HG02970 (cell line): ENCODE data around the gene ADAMTS17.
"Not testable (repeated sequence)": the region's sequence is repeated elsewhere in the genome, so short reads cannot be mapped to it uniquely, and the experiment has no call there.

Experiments
- ATAC-seq: cut with Tn5 transposase; IDR thresholded peaks from one replicate; pipeline ENCODE4 v1.9.1; 2021; ENCODE audit warnings: mild to moderate bottlenecking, moderate library complexity, moderate number of reproducible peaks; ENCODE audit not compliant: unreplicated experiment, low FRiP score

Gene ADAMTS17

DNA sequence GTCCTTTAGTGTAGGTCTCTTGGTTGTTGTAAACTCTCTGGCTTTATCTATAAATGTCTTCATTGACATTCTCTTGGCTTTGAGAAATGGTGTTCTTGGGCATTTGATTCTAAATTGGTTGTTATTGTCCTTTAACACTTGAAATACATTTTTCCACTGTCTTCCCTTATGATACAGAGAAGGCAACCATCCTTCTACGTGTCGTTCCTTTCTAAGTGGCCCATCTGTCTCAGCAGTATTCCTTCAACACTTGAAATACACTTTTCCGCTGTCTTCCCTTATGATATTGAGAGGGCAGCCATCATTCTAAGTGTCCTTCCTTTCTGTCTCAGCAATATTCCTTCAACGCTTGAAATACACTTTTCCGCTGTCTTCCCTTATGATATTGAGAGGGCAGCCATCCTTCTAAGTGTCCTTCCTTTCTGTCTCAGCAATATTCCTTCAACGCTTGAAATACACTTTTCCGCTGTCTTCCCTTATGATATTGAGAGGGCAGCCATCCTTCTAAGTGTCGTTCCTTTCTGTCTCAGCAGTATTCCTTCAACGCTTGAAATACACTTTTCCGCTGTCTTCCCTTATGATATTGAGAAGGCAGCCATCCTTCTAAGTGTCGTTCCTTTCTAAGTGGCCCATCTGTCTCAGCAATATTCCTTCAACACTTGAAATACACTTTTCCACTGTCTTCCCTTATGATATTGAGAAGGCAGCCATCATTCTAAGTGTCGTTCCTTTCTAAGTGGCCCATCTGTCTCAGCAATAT, 275.1 kb downstream of the ADAMTS17 start:
- ATAC-seq = not testable (repeated sequence)

GRCh38 chr15:100061944-100062343, 279.8 kb downstream of the ADAMTS17 start:
- ATAC-seq = no peak

DNA sequence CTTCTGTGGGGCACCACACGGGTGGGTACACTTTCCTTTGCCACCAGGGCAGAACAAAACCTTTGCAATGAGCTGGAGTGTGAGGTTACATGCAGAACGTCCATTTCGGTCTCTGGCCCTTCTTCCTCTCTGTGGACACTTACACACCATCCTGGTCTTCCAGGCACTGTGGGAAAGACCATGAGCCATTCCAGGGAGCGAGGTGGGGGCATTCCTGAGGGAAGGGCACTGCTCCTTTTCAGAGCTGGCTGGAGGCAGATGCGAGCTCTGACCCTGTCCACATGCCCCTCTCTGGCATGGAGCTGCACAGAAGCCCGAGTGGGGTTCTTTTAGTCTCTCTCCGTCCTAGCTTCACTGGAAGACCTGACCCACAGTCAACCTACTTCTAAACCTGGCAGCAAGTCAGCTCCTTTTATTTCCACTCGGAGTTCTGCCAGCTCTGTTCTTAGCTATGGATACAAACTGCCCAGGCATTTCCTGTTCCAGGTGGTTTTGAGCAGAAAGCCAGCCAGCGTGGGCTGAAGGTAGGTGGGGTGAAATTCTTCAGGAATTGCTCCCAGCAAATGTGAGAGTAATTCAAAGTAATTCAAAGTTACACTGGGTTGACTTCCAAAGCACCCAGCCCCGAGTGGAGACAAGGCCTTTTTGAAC, 281.4 kb downstream of the ADAMTS17 start:
- no peak for ATAC-seq

DNA sequence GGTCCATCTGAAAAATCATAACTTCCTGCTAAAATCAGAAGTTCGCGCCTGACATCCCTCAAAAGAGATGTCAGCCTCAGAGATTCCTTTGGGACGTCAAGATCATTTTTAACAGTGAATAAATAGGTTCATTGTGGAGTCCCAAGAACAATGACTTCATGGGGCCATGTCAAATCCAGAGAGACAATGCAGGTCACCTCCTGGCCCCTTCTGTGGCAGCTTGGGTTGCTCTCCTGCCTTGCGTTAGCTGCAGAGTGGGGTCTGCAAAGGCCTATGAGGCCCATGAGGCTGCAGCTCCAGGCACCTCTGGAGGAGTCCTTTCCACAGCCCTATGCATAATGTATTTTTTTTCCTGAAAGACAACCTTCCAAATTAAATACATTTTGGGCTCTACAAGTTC, 282.3 kb downstream of the ADAMTS17 start:
- no peak for ATAC-seq

DNA sequence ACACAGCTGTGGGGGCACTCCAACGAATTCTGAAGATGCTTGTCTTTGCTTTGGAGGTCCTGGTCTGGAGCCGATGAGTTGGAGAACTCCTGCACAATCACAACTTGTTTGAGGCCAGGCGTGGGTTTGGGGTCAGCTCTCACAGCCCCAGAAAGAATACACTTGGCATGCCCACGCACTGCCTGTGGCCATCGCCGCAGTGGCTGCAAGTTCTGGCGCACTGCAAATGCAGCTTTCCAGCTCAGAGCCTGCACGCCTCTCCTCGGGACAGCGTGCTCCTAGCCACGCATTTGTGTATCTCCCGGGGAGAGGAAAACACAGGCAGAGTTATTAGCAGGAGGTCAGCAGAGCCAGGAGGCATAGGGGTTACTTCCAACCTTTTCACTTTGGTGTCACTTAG, 282.7 kb downstream of the ADAMTS17 start:
- no peak for ATAC-seq

DNA sequence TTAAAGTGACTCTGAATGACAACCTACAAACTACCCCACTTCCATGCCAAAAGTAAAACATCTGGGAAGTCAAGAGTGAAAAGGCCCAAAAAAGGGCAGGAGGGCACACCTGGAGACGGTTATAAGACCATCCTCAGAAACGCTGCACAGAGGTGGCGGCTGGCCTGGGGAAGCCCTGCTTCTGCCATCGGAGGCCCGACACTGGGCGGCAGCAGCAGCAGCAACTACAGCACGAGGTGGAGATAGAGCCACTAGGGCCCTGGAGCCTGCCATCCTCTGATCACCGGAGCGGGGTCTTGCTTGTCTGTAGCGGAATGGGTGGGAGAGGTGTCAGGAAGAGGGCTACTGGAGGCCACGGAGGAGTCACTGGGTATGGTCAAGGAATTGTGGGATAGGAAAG, 283.3 kb downstream of the ADAMTS17 start:
- ATAC-seq = no peak

DNA sequence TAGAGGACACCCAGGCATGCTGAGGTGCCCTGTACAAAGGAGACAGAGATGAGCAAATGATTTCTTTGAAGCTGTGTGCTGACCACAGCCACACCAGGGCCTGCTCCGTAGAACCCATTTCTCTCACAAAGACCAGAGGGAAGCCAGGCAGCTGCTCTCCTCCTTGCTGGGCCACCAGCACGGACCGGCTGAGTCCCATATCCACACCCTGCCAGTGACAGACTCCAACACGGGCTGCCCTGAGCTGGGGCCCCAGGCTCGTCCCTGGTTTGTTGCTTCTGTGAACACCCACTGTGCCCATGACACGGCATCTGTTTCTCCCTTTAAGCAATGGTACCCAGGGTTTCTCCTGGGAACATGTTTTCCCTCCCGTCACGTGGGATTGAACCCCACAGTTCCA, 284.5 kb downstream of the ADAMTS17 start:
- ATAC-seq = no peak

GRCh38 chr15:100056411-100057072, 285.2 kb downstream of the ADAMTS17 start:
- ATAC-seq = no peak

DNA sequence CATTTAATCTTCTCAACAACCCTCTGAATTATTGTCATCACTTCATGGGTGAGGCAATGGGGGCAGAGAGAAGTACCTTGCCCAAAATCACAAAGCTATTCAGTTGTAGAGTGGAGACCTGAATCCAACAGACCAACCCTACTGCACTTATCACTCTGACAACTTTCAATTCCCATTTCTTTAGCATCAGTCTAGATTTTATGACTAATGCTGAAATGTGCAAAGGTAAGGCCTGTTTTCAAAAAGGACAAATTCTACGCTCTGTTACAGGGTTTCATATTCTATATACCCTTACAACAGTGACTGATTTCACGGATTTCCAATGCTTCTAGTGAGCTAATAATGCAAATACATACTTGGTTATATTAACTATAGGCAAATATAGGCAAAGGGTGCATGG, 286.0 kb downstream of the ADAMTS17 start:
- no peak for ATAC-seq

GRCh38 chr15:100054539-100054938, 287.2 kb downstream of the ADAMTS17 start:
- ATAC-seq = no peak

GRCh38 chr15:100053474-100054121, 288.2 kb downstream of the ADAMTS17 start:
- ATAC-seq = no peak

GRCh38 chr15:100052716-100053473, 288.9 kb downstream of the ADAMTS17 start:
- no peak for ATAC-seq

DNA sequence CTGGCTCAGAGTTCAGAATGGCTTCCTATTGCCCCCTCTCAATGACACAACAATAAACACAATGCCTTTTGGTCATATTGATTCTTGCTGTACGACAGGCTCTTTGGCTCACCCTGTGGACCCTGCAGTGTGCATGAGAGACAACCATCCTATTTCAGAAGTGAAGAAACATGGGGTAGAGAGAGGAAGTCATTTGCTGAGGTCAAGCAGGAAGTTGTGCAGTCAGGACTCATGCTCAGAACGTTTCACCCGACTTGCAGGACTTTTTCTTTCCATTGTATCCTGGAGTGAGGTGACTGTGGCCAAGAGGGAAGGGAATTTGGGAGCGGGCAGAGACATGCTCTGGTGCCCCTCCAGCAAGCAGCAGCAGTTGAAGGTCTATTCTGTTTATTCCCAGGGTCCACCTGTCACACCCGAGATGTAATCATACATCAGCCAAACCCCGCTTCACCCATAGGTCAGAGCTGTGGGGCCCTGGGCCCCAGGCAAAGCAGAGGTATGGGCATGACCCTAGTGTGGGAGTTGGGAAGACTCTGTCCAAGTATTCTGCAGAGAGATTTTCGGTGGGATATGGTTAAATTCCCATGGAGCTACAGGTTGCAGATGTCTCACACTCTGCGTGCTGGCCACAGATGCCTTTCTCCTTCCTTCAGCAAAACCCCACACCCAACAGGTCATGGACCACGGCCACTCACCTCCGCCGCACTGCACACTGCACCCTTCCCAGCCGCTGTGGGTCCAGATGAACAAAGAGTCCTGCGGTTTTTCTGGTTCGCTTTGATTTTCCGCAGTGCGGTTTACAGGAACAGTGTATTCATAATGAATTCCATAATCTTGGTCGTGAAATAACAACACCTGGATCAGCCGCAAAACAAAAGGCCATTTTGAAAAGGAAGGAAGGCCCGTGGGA, 290.6 kb downstream of the ADAMTS17 start:
- ATAC-seq = no peak

DNA sequence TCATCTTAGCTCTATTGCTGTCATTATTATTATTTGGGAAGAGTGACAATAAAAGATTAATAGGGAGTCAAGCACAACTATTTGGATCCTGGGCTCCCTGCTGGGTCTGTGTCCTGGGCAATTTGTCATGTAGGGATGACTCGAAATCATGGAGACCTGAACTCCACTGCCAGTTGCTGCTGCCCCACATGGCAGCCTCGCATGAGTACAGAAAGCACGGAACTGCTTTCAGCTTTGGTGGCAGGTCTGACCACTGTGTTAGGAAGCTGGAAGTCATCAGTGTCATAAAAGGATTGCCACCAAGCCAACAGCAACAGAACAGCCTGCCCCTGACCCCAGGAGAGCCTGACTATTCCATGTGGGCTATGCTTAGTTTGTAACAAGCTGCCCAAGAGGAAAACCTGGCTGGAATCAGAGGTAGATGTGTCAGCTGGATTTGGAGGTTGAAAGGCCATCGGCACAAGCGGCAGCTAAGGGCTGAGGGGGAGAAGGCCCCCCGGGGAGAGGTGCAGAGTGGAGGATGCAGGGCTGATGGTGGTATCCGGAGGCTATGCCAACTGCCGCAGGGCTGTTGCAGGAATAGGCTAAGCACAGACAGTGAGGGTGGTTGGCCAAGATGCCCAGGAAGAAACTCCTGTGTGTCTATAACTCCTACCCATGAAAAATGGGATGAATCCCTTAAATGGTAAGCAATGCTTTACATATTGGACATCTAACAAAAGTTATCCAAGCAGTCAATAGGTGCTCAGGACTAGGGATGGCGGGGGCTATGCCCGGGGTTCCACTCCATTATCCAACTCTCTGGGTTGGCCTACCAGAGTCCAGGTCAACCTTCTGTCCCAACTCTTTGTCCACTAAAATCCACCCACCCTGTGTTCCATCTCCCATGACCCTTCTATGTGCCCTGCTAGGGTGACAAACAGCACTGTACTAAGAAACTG, 291.6 kb downstream of the ADAMTS17 start:
- ATAC-seq = no peak

GRCh38 chr15:100049483-100049882, 292.3 kb downstream of the ADAMTS17 start:
- no peak for ATAC-seq

DNA sequence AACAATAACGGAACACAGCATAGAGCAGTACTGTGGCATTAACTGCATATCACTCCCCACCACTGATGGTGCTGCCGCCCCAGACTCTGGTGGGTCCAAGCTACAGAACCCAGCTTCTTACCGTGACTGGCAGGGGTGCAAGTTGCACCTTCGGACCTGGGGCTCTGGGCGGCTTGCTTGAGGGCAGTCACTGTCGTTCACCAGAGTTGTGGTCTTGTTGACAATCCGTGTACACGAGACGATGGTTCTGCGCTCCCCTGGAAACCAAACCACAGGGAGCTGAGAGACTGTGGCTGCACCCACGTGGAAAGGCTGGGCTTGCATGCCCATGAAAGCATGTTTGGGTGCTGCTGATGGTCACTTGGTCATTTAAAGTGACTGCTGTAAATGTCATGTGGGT, 293.0 kb downstream of the ADAMTS17 start:
- ATAC-seq = no peak

- ATAC-seq = no peak
Measured at GRCh38 chr15:100043692-100044091, 298.1 kb downstream of the ADAMTS17 start.

GRCh38 chr15:100043068-100043641, 298.6 kb downstream of the ADAMTS17 start:
- ATAC-seq = no peak
